Natural killer cell (primary cell): ENCODE measurements around the gene VAC14. TPM values are rescaled to one million over a fixed set of nuclear protein-coding genes. Genes with fewer than 3 reads are reported as not detected.

ENCODE experiments used
- ATAC-seq, 3 donors: fragments of 150-1000 bp in 2 of 3; fragments of 200-7000 bp in 1 of 3; cut with Tn5 transposase; 1 replicate in 1 of 3; 2 replicates in 2 of 3; pipeline ENCODE4 v1.10.0; 2021; ENCODE audit warnings: mild to moderate bottlenecking in 2 of 3, moderate library complexity in 2 of 3
- DNase-seq, 2 donors: peaks; one replicate each; pipeline versions ENCODE4 v3.0.0 to v3.0.0-alpha.2; 2013 to 2021; ENCODE audit warnings: mixed read lengths in 1 of 2
- H3K27ac ChIP-seq: one replicate; pipeline ENCODE4 v1.5.1; 2013; ENCODE audit warnings: mild to moderate bottlenecking, low read length
- H3K27me3 ChIP-seq: one replicate; pipeline ENCODE4 v1.6.1; 2013; ENCODE audit warnings: low read length; ENCODE audit not compliant: control insufficient read depth, insufficient read depth
- H3K36me3 ChIP-seq: one replicate; pipeline ENCODE4 v1.6.1; 2013; ENCODE audit warnings: low read length; ENCODE audit not compliant: control insufficient read depth, insufficient read depth
- H3K4me1 ChIP-seq: one replicate; pipeline ENCODE4 v1.6.1; 2013; ENCODE audit warnings: low read length; ENCODE audit not compliant: control insufficient read depth, insufficient read depth
- H3K4me3 ChIP-seq: one replicate; pipeline ENCODE4 v1.5.1; 2013; ENCODE audit warnings: low read length
- H3K9me3 ChIP-seq: one replicate; pipeline ENCODE4 v1.6.1; 2013; ENCODE audit warnings: low read length; ENCODE audit not compliant: control insufficient read depth, insufficient read depth
- H3K27ac Mint-ChIP-seq, 2 donors: one replicate each; pipeline ENCODE4 v1.8.0; 2022; ENCODE audit warnings: mild to moderate bottlenecking in 2 of 2, mixed read lengths in 2 of 2, moderate library complexity in 1 of 2
- H3K27me3 Mint-ChIP-seq, 2 donors: one replicate each; pipeline ENCODE4 v1.8.0; 2022; ENCODE audit warnings: low read depth in 2 of 2, mixed read lengths in 2 of 2
- H3K36me3 Mint-ChIP-seq: one replicate; pipeline ENCODE4 v1.8.0; 2022; ENCODE audit warnings: mixed read lengths
- H3K4me1 Mint-ChIP-seq, 2 donors: one replicate each; pipeline ENCODE4 v1.8.0; 2022; ENCODE audit warnings: mixed read lengths in 2 of 2
- H3K4me3 Mint-ChIP-seq: one replicate; pipeline ENCODE4 v1.8.0; 2022; ENCODE audit warnings: mild to moderate bottlenecking, moderate library complexity, mixed read lengths
- H3K9me3 Mint-ChIP-seq, 2 donors: one replicate each; pipeline ENCODE4 v1.8.0; 2022; ENCODE audit warnings: mixed read lengths in 2 of 2
- CTCF ChIP-seq: fragments of 200-600 bp; IDR thresholded peaks from one replicate; pipeline ENCODE4 v1.8.0; 2022; ENCODE audit warnings: antibody characterized with exemption
- WGBS: methylation state at CpG from one replicate; pipeline ENCODE4 v1.1.7; 2013; ENCODE audit warnings: missing lambda C conversion rate; ENCODE audit not compliant: insufficient coverage; 5-methylcytosine and 5-hydroxymethylcytosine counted together
- intact Hi-C: fragments of 100-400 bp; cut with micrococcal nuclease; formaldehyde crosslinking; loops from one replicate; pipeline ENCODE4 v1.14.2; 2022
- total RNA-seq, 4 donors: library from RNA; stranded (reverse); fragments of 120-200 nt in 1 of 4; gene quantifications; one replicate each; pipeline versions ENCODE4 v1.2.3 to v1.2.4, GENCODE V29; 2013 to 2022

The VAC14 gene
- total RNA-seq, 3 donors from 2014 or later (not counting 1 experiment from before 2014, with no cell fraction given), result 33.9 to 45.6 (median 43.4) TPM

- DNase-seq, result no peak
- no peak for TF ChIP-seq CTCF
- 95% methylated on average over 3 of the region's 3 CpGs for WGBS
- intact Hi-C loops, result no loop called here
- no peak for ATAC-seq
- H3K4me3 ChIP-seq, result no peak overlapping the region
- Mint-ChIP-seq H3K4me1 (peaks cover 3 to 8% of the 10 kb centered on the region in 2 donors), H3K27ac (no peak overlapping the region), H3K9me3 (no peaks in the 10 kb centered on the region), H3K36me3 (peaks cover 17% of the 10 kb centered on the region), H3K4me3 (no peak overlapping the region), H3K27me3 (no peaks in the 10 kb centered on the region)
- no peaks in the 10 kb centered on the region for H3K27me3 ChIP-seq
- no peaks in the 10 kb centered on the region for H3K4me1 ChIP-seq
- no peaks in the 10 kb centered on the region for H3K9me3 ChIP-seq
- peaks cover 78% of the 10 kb centered on the region for H3K36me3 ChIP-seq
- no peak overlapping the region for H3K27ac ChIP-seq
These were observed 18.7 kb downstream of the VAC14 start for GRCh38 chr16:70782237-70782636.

GRCh38 chr16:70781800-70782199 lies 19.2 kb downstream of the VAC14 start:
- WGBS, result 97% methylated on average over 14 of the region's 14 CpGs
- H3K4me3 ChIP-seq, result no peak overlapping the region
- H3K4me1 ChIP-seq, result no peaks in the 10 kb centered on the region
- H3K36me3 Mint-ChIP-seq, result peaks cover 19% of the 10 kb centered on the region
- H3K9me3 ChIP-seq, result no peaks in the 10 kb centered on the region
- H3K4me3 Mint-ChIP-seq, result no peak overlapping the region
- DNase-seq (no peak), ATAC-seq (no peak)
- peaks cover 0 to 3% of the 10 kb centered on the region in 2 donors for H3K4me1 Mint-ChIP-seq
- no peaks in the 10 kb centered on the region for H3K9me3 Mint-ChIP-seq
- H3K27me3 Mint-ChIP-seq, result no peaks in the 10 kb centered on the region
- H3K27ac Mint-ChIP-seq, result no peak overlapping the region
- intact Hi-C loops, result no loop called here
- no peak for TF ChIP-seq CTCF
- H3K36me3 ChIP-seq, result peaks cover 80% of the 10 kb centered on the region
- H3K27ac ChIP-seq, result no peak overlapping the region
- no peaks in the 10 kb centered on the region for H3K27me3 ChIP-seq

GRCh38 chr16:70780546-70780945 lies 20.4 kb downstream of the VAC14 start:
- H3K36me3 Mint-ChIP-seq, result peaks cover 19% of the 10 kb centered on the region
- Histone ChIP-seq H3K27ac (no peak overlapping the region), H3K27me3 (no peaks in the 10 kb centered on the region), H3K4me3 (no peak overlapping the region), H3K36me3 (peaks cover 76% of the 10 kb centered on the region), H3K9me3 (no peaks in the 10 kb centered on the region), H3K4me1 (no peaks in the 10 kb centered on the region)
- intact Hi-C loops, result no loop called here
- no peaks in the 10 kb centered on the region for H3K27me3 Mint-ChIP-seq
- no peaks in the 10 kb centered on the region for H3K9me3 Mint-ChIP-seq
- no peak overlapping the region for H3K27ac Mint-ChIP-seq
- no peaks in the 10 kb centered on the region for H3K4me1 Mint-ChIP-seq
- no peak for TF ChIP-seq CTCF
- no peak overlapping the region for H3K4me3 Mint-ChIP-seq
- ATAC-seq (no peak), DNase-seq (no peak)
- WGBS, result 97% methylated on average over 10 of the region's 10 CpGs

- Histone ChIP-seq H3K36me3 (peaks cover 70% of the 10 kb centered on the region), H3K4me3 (no peak overlapping the region), H3K27me3 (no peaks in the 10 kb centered on the region), H3K27ac (no peak overlapping the region), H3K9me3 (no peaks in the 10 kb centered on the region), H3K4me1 (no peaks in the 10 kb centered on the region)
- no peaks in the 10 kb centered on the region for H3K9me3 Mint-ChIP-seq
- H3K4me3 Mint-ChIP-seq, result no peak overlapping the region
- no peak overlapping the region for H3K27ac Mint-ChIP-seq
- peaks cover 16% of the 10 kb centered on the region for H3K36me3 Mint-ChIP-seq
- intact Hi-C loops, result no loop called here
- H3K27me3 Mint-ChIP-seq, result no peaks in the 10 kb centered on the region
- TF ChIP-seq CTCF, result no peak
- H3K4me1 Mint-ChIP-seq, result no peaks in the 10 kb centered on the region
- DNase-seq (no peak), ATAC-seq (no peak)
- WGBS, result 97% methylated on average over 1 of the region's 1 CpG
These were observed 21.6 kb downstream of the VAC14 start for GRCh38 chr16:70779361-70779760.
